HL-60 (cell line): ENCODE measurements around the gene DAAM2.

ENCODE experiments used
- DNase-seq, 2 experiments: peaks; one replicate each; pipeline ENCODE4 v3.0.0-alpha.2; 2010 to 2020; ENCODE audit warnings: low read depth in 1 of 2, low spot score in 1 of 2
- H3K27ac ChIP-seq: fragments of 250-450 bp; sonication (Bioruptor Pico); replicated peaks from 2 replicates; pipeline ENCODE4 v1.5.1; 2020; ENCODE audit warnings: mild to moderate bottlenecking, moderate library complexity
- H3K27me3 ChIP-seq: fragments of 250-450 bp; sonication (Bioruptor Pico); 2 replicates; pipeline ENCODE4 v1.5.1; 2021; ENCODE audit warnings: mild to moderate bottlenecking, moderate library complexity; ENCODE audit not compliant: insufficient read depth, poor library complexity, severe bottlenecking
- H3K4me3 ChIP-seq: replicated peaks from 2 replicates; pipeline ENCODE4 v1.5.1; 2011; ENCODE audit warnings: mild to moderate bottlenecking, control low read depth, low read length; ENCODE audit not compliant: insufficient read depth
- CTCF ChIP-seq: IDR thresholded peaks from one replicate; pipeline ENCODE4 v1.5.1; 2011; ENCODE audit warnings: low read length, control low read depth, inconsistent platforms; ENCODE audit not compliant: insufficient read depth
- GABPA ChIP-seq: IDR thresholded peaks from 2 replicates; pipeline ENCODE4 v1.6.1; 2012; ENCODE audit warnings: low read depth
- POLR2AphosphoS5 ChIP-seq: IDR thresholded peaks from 2 replicates; pipeline ENCODE4 v1.6.1; 2012; ENCODE audit warnings: low read depth
- REST ChIP-seq: IDR thresholded peaks from 2 replicates; pipeline ENCODE4 v1.6.1; 2012; ENCODE audit warnings: low read depth; ENCODE audit not compliant: insufficient replicate concordance
- SPI1 ChIP-seq: IDR thresholded peaks from 2 replicates; pipeline ENCODE4 v1.6.1; 2012; ENCODE audit warnings: low read depth, mild to moderate bottlenecking, borderline replicate concordance

DAAM2 gene

GRCh38 chr6:39785281-39785680 is 6.9 kb upstream of the DAAM2 start:
- Histone ChIP-seq H3K4me3 (no peak overlapping the region), H3K27me3 (peaks cover 3% of the 10 kb centered on the region), H3K27ac (no peak overlapping the region)
- TF ChIP-seq SPI1: no peak
- no peak for TF ChIP-seq CTCF
- no peak for TF ChIP-seq GABPA
- TF ChIP-seq REST: no peak
- TF ChIP-seq POLR2AphosphoS5: no peak
- DNase-seq: no peak

- H3K4me3 ChIP-seq: no peak overlapping the region
- H3K27me3 ChIP-seq: peaks cover 11% of the 10 kb centered on the region
- no peak for DNase-seq
- no peak overlapping the region for H3K27ac ChIP-seq
- no peak for TF ChIP-seq REST
- no peak for TF ChIP-seq GABPA
- no peak for TF ChIP-seq SPI1
These were observed 5.5 kb upstream of the DAAM2 start for GRCh38 chr6:39786649-39787048.

- DNase-seq: no peak
- no peak overlapping the region for H3K27ac ChIP-seq
- H3K4me3 ChIP-seq: no peak overlapping the region
- peaks cover 16% of the 10 kb centered on the region for H3K27me3 ChIP-seq
- TF ChIP-seq SPI1 (no peak), CTCF (no peak), GABPA (no peak), POLR2AphosphoS5 (no peak), REST (no peak)
These were observed 4.9 kb upstream of the DAAM2 start for GRCh38 chr6:39787322-39787721.

- Histone ChIP-seq H3K27ac (no peak overlapping the region), H3K4me3 (no peak overlapping the region), H3K27me3 (peaks cover 19% of the 10 kb centered on the region)
- no peak for DNase-seq
- TF ChIP-seq GABPA (no peak), REST (no peak), SPI1 (no peak), CTCF (no peak)
These were observed 1.4 kb upstream of the DAAM2 start for GRCh38 chr6:39790772-39791171.
